ENCODE results near the gene WWOX. TPM values are rescaled to one million over a fixed set of nuclear protein-coding genes. Genes with fewer than 3 reads are reported as not detected.

WWOX gene
- total RNA-seq, 4 donors from 2014 or later = 12.9 to 53.5 (median 25.6) TPM

DNA sequence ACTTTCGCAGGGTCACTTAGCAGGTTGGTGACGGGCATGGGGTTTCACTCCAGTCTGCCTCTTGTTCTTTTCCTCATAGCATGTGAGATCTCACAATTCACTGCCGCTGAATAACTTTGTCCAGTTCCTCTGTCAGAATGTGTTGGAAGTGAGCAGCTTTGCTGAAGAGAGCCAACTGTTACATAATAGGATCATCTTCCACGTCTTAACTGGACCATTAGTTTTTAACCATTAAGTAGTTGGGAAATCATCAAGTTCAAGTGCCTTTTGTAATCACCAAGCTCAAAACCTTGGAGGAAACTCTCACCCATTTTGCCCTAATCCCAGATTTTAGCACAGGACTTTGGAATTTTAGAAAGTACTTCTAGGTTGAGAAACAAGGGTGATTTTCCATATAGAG is 290.6 kb downstream of the WWOX start:
- peak; percentile 79 for ATAC-seq
- H3K9me3 ChIP-seq = no peaks in the 10 kb centered on the region
- 34 to 36% methylated on average over 4 of the region's 4 CpGs for WGBS, 2 donors (ENCODE audit: low coverage in 1 of 2)
- H3K4me3 ChIP-seq = no peak overlapping the region
- H3K27ac ChIP-seq = no peak overlapping the region
- TF ChIP-seq CTCF (IDR thresholded peaks at IDR 0.05) (no peak), POLR2AphosphoS5 (IDR thresholded peaks at IDR 0.05) (peak; percentile 44), EP300 (IDR thresholded peaks at IDR 0.05) (no peak), POLR2A (IDR thresholded peaks at IDR 0.05) (no peak)
- no peaks in the 10 kb centered on the region for H3K27me3 ChIP-seq
- peaks cover 0 to 40% (median 3%) of the 10 kb centered on the region in 3 donors for H3K4me1 ChIP-seq
- H3K36me3 ChIP-seq = no peaks in the 10 kb centered on the region

DNA sequence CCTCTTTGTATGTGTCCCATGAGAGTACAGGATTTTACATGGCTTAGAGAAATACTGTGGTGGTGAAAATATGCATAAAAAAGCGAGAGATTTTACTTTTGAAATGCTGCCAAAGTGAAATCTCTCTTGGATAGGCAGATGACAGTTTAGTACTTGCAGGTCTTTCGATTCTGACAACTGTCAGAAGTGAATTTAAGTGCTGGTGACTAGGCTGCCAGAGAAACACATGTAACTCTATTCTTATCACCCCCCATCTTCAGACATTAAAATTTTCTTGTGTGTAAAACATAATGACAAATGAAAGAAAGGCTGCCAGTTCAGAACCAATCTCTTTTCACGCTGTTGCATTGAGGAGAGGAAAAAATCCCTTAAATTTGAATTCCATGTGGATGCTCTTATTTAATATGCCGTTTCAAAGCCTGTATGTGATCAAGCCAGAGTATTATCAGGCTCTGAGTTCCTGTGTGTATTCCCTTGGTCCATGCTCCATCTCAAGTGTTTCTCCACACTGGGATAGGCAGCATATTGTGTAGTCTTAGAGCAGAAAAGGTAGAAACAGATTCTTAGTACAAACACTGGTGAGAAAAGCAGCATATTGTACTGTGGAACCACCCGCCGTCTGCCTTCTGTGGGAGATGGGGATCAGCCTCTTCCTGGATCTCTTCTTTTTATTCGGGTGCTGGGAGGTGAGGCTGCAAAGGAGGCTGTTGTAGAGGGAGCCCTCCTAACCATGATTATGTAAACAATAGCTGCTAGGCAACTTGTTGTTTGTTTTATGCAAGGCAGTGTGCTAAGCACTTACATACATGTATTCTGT is 291.3 kb downstream of the WWOX start:
- TF ChIP-seq CTCF (IDR thresholded peaks at IDR 0.05) (no peak), POLR2AphosphoS5 (IDR thresholded peaks at IDR 0.05) (no peak), POLR2A (IDR thresholded peaks at IDR 0.05) (no peak), EP300 (IDR thresholded peaks at IDR 0.05) (no peak)
- H3K27me3 ChIP-seq = no peaks in the 10 kb centered on the region
- no peak for ATAC-seq
- peaks cover 0 to 34% (median 3%) of the 10 kb centered on the region in 3 donors for H3K4me1 ChIP-seq
- H3K9me3 ChIP-seq = no peaks in the 10 kb centered on the region
- no peaks in the 10 kb centered on the region for H3K36me3 ChIP-seq
- no peak overlapping the region for H3K4me3 ChIP-seq
- H3K27ac ChIP-seq = no peak overlapping the region
- WGBS, 2 donors (ENCODE audit: low coverage in 1 of 2) = 66 to 78% methylated on average over 7 of the region's 7 CpGs

DNA sequence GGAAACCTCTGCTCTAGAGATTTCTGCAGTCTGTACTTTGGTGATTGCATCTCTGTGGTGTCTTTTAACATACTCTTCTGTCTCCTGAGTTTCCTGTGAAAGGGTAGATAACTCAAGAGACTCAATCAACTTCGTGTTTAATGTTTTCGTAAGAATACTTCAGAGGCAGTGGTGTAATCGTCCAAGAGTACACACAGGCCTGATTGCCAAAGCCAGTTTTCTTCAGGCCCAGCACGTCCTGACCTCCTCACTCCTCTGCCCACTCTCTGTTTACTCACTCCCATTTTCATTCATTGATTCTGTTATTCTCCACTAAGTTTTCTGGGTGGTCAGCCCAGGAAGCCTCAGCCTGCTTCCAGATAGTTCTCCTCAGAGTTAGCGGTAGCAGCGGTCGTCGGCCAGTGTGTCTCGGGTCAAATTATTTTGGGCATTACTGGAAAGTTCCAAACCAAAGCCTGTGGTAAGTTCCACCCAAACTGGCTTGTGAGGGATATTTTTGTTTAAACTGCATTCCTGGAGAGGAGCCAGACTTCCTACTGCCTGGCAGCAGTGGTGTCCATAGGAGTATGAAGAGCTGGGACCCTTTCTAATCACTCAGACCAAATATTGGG is 293.2 kb downstream of the WWOX start:
- peak; percentile 66 for ATAC-seq
- WGBS, 2 donors (ENCODE audit: low coverage in 1 of 2) = 62% methylated on average over 3 to 4 of the region's 9 CpGs
- no peak for TF ChIP-seq POLR2A (IDR thresholded peaks at IDR 0.05)
- no peak for TF ChIP-seq EP300 (IDR thresholded peaks at IDR 0.05)
- TF ChIP-seq CTCF (IDR thresholded peaks at IDR 0.05) = no peak
- TF ChIP-seq POLR2AphosphoS5 (IDR thresholded peaks at IDR 0.05) = no peak
- peaks cover 0 to 30% (median 3%) of the 10 kb centered on the region in 3 donors for H3K4me1 ChIP-seq
- no peak overlapping the region for H3K27ac ChIP-seq
- no peaks in the 10 kb centered on the region for H3K36me3 ChIP-seq
- no peaks in the 10 kb centered on the region for H3K9me3 ChIP-seq
- no peak overlapping the region for H3K4me3 ChIP-seq
- H3K27me3 ChIP-seq = no peaks in the 10 kb centered on the region

GRCh38 chr16:78395035-78395434 is 295.6 kb downstream of the WWOX start:
- TF ChIP-seq EP300 (IDR thresholded peaks at IDR 0.05) (no peak), CTCF (IDR thresholded peaks at IDR 0.05) (no peak), POLR2A (IDR thresholded peaks at IDR 0.05) (no peak), POLR2AphosphoS5 (IDR thresholded peaks at IDR 0.05) (no peak)
- Histone ChIP-seq H3K4me3 (no peak overlapping the region), H3K4me1 (peaks cover 0 to 16% (median 0%) of the 10 kb centered on the region in 3 donors), H3K9me3 (no peaks in the 10 kb centered on the region), H3K36me3 (no peaks in the 10 kb centered on the region), H3K27me3 (no peaks in the 10 kb centered on the region), H3K27ac (no peak overlapping the region)
- WGBS, 2 donors (ENCODE audit: low coverage in 1 of 2) = 81 to 100% methylated on average over 2 to 6 of the region's 6 CpGs
- ATAC-seq = no peak

Data from gastroesophageal sphincter (tissue), 4 donors.